Erythroblast (primary cell): Measurements from ENCODE around the gene FAM184A.

Experiments used
- GATA1 ChIP-seq: IDR thresholded peaks from 2 replicates; pipeline ENCODE4 v1.6.1; 2011; ENCODE audit warnings: low read depth, mild to moderate bottlenecking, control low read depth, low read length, moderate library complexity
- POLR2A ChIP-seq: IDR thresholded peaks from 2 replicates; pipeline ENCODE4 v1.6.1; 2011; ENCODE audit warnings: mild to moderate bottlenecking, low read length

- TF ChIP-seq POLR2A: no peak
- no peak for TF ChIP-seq GATA1
Measured at GRCh38 chr6:118953391-118953790, 125.1 kb downstream of the FAM184A start.
